HG02610 (cell line): ENCODE data around the gene ZRSR2.

Experiments used
- ATAC-seq: cut with Tn5 transposase; IDR thresholded peaks from one replicate; pipeline ENCODE4 v1.9.1; 2021; ENCODE audit warnings: mild to moderate bottlenecking, moderate library complexity; ENCODE audit not compliant: unreplicated experiment

Gene ZRSR2

GRCh38 chrX:15849555-15849954 lies 59.3 kb downstream of the ZRSR2 start:
- no peak for ATAC-seq

DNA sequence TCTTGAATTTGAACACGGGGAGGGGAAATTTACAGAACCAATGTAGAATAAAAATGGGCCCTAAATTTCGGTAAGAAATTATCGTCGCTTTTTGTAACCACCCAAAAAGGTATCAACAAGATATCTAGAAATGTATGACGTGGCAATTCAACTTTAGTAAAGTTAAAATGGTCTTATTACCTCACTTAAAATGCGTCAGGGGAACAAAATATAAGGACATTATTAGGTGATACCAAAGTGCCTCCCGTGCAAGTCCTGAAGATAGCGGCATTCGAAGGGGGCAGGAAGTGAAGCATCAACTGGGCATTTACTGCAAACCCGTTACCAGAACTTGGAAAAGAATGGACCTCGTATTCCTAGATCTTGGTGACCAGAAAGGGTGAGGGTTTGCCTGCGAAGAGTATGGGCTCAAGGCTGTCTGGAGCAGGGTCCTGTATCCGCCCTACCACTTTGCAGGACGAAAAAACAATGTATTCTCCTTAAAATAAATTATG lies 63.3 kb downstream of the ZRSR2 start:
- no peak for ATAC-seq

GRCh38 chrX:15854080-15854655 lies 63.9 kb downstream of the ZRSR2 start:
- ATAC-seq = peak; percentile 28

DNA sequence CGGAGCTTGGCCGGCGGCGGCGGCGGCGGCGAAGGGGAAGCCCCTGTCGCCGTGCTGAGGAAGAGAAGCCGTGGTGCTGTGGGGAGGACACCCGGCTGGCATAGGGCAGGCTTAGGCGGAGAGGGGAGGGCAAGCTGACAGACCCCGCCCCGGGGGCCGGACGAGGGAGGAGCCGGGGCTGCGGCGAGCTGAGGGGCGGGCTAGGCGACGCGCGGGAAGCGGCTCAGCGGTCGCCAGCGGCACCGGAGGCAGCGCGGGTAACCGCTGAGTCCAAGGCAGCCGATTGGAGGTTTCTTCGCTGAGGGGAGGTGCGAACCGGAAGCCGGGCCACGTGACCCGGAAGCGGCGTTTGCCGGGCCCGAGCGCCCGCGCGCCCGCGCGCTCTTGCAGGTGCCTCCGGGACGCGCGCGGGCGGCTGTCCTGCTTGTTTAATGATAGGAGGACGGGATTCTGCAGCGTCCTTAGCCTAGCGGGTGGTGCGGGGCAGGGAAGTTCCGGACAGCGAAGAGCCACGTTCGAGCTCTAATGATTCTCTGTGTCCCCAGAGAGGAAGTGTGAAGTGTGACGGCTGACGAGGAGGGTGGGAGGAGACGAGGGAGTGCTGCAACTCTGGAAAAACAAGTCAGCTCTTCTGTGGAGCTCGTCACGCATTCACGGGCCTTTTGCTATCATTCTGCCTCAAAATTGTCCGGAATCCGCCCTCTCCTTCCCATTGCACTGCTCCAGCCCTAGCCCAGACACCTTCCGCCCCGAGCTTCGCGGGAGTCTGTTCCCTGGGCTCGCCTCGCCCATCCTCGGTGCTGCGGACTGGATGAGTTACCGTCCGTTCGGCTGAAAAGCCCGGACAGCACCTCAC lies 64.7 kb downstream of the ZRSR2 start, which contains the start of gene AP1S2:
TSS of gene AP1S2 (minus strand) at position 102 of the 856 bp plus-strand sequence. CDS start 2,289 bp downstream, outside the sequence.
- ATAC-seq = peak; percentile 95

- ATAC-seq = no peak
These were observed 65.4 kb downstream of the ZRSR2 start for GRCh38 chrX:15855568-15856221.

DNA sequence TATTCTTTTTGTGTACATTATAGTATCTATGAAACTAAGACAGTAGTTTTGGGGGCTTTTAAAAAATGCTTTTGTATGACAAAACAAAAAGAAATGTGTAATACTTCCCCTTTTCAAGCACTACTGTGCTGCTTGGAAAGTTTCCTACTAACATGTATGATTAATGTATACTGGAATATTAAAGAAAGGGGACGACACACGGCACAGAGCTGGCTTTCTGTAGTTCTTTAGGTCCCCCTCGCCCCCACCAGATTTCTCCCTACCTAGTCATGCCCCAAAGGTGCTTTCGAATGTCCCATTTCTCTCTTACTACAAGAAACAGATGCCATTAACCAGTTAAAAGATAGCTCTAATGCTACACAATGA lies 65.9 kb downstream of the ZRSR2 start:
- no peak for ATAC-seq

GRCh38 chrX:15856636-15857035 lies 66.4 kb downstream of the ZRSR2 start:
- no peak for ATAC-seq

DNA sequence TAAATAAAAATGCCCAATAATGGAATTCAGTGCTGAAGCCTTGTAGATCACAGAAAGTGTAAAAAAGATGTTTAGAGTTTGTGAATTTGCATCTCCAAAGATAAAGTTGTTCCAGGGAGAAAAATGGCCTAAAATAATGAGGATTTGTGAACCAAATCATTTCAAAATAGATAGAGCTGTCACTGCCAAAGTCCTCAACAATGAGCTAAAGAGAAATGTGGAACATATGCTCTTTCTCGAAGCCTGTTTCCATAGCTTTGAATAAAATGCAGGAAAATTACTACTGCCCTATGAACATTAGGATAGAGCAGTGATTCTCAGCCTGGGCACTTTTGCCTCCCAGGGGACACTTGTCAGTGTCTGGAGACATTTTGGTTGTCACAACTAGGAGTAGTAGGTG lies 67.8 kb downstream of the ZRSR2 start:
- no peak for ATAC-seq

GRCh38 chrX:15860921-15861320 lies 70.6 kb downstream of the ZRSR2 start:
- no peak for ATAC-seq

DNA sequence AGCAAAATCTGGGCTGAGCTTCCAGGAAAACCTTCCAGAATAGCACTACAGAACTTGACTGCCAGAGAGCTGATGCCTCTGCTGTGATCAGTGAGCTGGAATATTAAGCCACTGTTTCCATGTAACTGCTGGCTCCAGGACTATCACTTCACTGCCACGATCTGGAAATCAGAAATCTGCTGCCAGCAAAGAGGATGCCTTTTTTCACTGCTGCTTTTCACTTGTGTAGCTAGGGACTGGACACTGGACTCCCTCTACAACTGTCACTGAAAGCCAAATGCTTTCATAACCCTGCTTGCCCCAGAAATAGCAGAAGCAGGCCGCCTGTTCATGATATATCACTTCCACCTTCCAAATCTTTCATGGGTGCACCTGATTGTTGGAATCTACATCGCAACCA lies 73.7 kb downstream of the ZRSR2 start:
- no peak for ATAC-seq

GRCh38 chrX:15864629-15865028 lies 74.3 kb downstream of the ZRSR2 start:
- no peak for ATAC-seq

DNA sequence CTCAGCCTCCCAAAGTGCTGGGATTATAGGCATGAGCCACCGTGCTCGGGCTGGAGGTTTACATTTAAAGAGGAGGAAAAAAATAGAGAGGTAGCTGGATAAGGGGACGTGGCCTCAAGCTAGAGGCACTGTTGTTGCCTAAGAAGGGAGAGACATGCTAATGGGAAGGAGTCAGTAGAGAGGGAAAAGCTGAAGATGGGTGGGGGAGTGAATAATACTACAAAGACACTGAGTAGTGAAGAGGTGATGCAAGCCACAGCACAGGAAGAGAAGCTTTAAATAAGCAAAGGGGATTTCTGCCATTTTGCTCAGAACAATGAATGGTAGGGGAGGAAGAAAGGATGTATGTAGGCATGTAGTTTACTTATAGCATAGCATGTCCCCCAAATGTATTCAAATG lies 75.9 kb downstream of the ZRSR2 start:
- ATAC-seq = no peak

DNA sequence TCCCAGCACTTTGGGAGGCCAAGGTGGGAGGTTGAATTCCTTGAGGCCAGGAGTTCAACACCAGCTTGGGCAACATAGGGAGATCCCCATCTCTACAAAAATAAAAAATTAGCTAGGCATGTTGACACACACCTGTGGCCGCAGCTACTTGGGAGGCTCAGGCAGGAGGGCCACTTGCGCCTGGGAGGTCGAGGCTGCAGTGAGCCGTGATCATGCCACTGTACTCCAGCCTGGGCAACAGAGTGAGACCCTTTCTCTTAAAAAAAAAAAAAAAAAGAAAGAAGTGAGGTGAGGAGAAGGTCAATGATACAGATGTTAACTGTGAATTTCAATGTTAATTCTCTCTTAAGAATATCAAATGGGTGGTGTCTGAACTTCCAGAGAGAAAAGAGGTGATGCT lies 79.4 kb downstream of the ZRSR2 start:
- no peak for ATAC-seq

- ATAC-seq = no peak
These were observed 80.0 kb downstream of the ZRSR2 start for GRCh38 chrX:15870310-15870709.
